T-helper 1 cell treated with Interleukin-12 subunit alpha and Interleukin-12 subunit beta and Interleukin-4 antibody, amounts not matched to agents 30 μg/mL and 1 μg/mL, for 36 hours (primary cell): ENCODE data around the gene NEDD4.
"Not testable (repeated sequence)": the region's sequence is repeated elsewhere in the genome, so short reads cannot be mapped to it uniquely, and the experiment has no call there.

Experiments
- H3K27ac Mint-ChIP-seq: one replicate; pipeline ENCODE4 v1.8.0; 2021; ENCODE audit warnings: mild to moderate bottlenecking, mixed read lengths
- H3K27me3 Mint-ChIP-seq: one replicate; pipeline ENCODE4 v1.8.0; 2021; ENCODE audit warnings: low read depth, mixed read lengths
- H3K36me3 Mint-ChIP-seq: one replicate; pipeline ENCODE4 v1.8.0; 2021; ENCODE audit warnings: low read depth, mixed read lengths
- H3K4me1 Mint-ChIP-seq: one replicate; pipeline ENCODE4 v1.8.0; 2021; ENCODE audit warnings: low read depth, mixed read lengths
- H3K4me3 Mint-ChIP-seq: one replicate; pipeline ENCODE4 v1.8.0; 2021; ENCODE audit warnings: mild to moderate bottlenecking, moderate library complexity, mixed read lengths
- H3K9me3 Mint-ChIP-seq: one replicate; pipeline ENCODE4 v1.8.0; 2021; ENCODE audit warnings: mixed read lengths

The NEDD4 gene

DNA sequence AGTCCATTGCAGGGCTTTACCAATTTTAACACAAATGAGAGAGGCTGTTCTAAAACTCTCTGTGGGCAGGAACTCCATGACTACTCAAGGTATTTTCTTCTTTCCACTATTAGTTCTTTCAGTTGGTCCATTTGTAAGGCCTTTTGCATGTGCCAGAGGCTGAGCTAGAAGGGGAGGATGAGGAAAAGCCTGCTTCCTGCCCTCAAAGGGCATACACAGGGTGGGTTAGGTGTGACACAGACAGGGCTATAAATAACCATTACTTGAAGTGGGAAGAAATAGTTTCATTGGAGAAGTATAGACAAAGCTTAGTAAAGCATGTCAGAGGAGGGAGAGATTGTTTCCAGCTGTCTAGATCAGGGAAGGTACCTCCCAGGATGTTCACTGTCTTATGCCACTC lies 198.4 kb downstream of the NEDD4 start:
- H3K4me1 Mint-ChIP-seq, result peaks cover 2% of the 10 kb centered on the region
- H3K4me3 Mint-ChIP-seq, result no peak overlapping the region
- no peaks in the 10 kb centered on the region for H3K36me3 Mint-ChIP-seq
- H3K27me3 Mint-ChIP-seq, result peaks cover 13% of the 10 kb centered on the region
- peaks cover 8% of the 10 kb centered on the region for H3K9me3 Mint-ChIP-seq
- H3K27ac Mint-ChIP-seq, result no peak overlapping the region

DNA sequence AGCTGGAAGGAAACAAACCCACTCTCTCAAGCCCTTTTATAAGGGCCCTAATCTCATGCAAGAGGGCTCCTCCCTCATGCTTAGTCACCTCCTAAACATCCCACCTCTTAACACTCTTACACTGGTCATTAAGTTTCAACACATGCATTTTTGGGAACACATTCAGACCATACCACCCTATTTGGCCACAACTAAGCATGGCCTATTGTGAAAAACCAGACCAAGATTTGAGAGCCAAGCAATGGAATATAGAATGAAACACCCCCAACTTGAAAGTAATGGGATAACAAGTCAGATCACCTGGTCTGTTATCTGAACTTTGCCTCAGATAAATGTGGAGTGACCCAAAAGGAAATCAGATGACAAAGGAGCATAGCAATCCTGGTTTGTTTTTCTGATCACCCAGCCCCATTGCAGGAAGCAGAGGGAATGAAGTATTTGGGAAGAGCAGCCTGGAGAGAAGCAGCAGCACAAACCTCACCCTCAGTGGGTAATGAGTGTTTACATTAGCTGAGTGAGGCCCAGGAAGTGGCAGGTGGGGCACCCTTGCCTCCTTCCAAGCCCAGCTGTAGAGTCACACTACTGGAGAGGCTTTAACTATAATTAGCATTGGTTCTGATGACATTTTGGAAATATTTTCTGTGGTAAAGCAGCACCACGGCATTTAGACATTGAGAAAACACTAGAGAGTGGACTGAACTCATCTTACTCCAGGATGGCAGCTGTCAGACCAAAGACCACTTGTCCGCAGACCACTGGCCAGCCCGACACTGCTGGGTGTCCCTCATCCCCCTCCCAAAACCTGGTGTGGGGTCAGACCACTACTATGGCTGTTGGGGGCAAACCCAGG lies 201.6 kb downstream of the NEDD4 start:
- Mint-ChIP-seq H3K4me3 (no peak overlapping the region), H3K9me3 (peaks cover 8% of the 10 kb centered on the region), H3K27ac (no peak overlapping the region), H3K4me1 (no peaks in the 10 kb centered on the region), H3K27me3 (peaks cover 4% of the 10 kb centered on the region), H3K36me3 (no peaks in the 10 kb centered on the region)

DNA sequence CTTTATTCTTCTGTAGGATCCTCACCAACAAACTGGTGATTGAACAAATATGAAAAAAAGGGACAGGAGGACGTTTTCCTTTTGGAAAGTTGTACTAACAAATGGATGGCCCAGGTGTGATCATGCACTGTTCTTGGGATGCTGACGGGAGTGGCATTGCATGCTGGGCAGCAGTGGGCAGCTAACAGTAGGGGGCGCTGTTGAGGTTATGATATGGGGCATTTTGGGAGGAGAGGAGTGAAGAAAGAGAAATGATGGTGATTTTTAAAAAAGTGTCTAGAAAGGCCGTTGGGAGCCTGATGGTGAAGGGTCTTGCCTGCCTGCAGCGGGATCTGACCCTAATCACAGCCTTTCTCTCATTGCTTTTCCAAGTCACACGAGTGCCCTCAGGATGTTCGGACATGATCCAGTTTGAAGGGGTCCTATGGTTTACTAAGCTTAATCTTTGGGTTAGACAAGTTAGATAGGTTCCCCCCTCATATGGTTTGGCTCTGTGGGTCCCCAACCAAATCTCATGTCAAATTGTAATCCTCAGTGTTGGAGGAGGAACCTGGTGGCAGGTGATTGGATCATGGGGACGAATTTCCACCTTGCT lies 204.2 kb downstream of the NEDD4 start:
- Mint-ChIP-seq H3K36me3 (no peaks in the 10 kb centered on the region), H3K27me3 (peaks cover 3% of the 10 kb centered on the region), H3K4me3 (peak overlapping the region; percentile 6), H3K27ac (no peak overlapping the region), H3K4me1 (no peaks in the 10 kb centered on the region), H3K9me3 (peaks cover 4% of the 10 kb centered on the region)

DNA sequence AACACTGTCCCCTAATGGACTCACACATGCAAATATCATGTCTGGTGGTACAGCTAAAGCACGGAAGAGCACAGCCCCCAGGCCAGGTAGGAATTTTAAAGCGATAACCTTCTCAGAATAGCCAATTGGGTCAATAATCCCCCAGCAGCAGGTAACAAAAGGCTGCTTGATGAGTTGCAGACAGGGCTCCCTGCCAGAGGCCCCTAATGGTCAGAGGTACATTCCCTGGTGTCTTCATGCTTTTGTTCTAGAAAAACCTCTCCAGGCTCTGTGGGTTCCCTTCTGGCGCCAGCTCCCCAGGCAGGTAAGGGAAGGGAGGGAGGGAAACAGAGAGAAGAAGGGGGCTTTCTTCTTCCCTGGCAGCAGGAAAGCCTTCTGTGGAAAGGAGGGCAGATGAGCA lies 207.1 kb downstream of the NEDD4 start:
- Mint-ChIP-seq H3K27me3 (peaks cover 11% of the 10 kb centered on the region), H3K27ac (no peak overlapping the region), H3K4me3 (no peak overlapping the region), H3K4me1 (no peaks in the 10 kb centered on the region), H3K36me3 (no peaks in the 10 kb centered on the region), H3K9me3 (no peaks in the 10 kb centered on the region)

DNA sequence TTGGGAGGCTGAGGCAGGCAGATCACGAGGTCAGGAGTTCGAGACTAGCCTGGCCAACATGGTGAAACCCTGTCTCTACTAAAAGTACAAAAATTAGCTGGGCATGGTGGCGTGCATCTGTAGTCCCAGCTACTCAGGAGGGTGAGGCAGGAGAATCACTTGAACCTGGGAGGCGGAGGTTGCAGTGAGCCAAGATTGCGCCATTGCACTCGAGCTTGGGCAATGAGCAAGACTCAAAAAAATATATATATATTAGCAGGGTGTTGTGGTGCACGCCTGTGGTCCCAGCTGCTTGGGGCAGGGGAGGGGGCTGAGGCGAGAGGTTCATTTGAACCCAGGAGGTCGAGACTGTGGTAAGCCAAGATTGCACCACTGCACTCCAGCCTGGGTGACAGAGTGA lies 207.8 kb downstream of the NEDD4 start:
- H3K9me3 Mint-ChIP-seq, H3K36me3 Mint-ChIP-seq, H3K4me3 Mint-ChIP-seq, H3K27ac Mint-ChIP-seq, H3K4me1 Mint-ChIP-seq: not testable (repeated sequence)
- peaks cover 11% of the 10 kb centered on the region for H3K27me3 Mint-ChIP-seq

DNA sequence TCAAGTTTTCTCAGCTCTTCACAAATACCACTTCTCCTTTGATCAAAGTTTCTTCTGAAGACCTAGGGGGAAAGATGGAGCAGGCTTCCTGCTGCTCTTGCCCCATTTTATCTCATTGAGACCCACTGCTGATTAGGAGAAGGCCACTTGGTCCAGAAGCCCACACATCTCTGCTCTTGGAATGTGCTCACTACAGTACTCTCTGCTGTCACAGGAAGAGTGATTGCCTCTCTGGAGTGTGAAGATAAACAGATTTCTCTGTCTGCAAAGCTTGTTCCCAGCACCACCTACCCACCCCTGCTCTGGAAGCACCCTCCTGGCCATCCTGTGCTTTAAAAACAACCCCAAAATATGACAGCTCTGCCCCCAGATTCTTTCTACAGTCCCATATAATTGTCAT lies 209.1 kb downstream of the NEDD4 start:
- Mint-ChIP-seq H3K4me1 (no peaks in the 10 kb centered on the region), H3K27me3 (peaks cover 13% of the 10 kb centered on the region), H3K4me3 (no peak overlapping the region), H3K27ac (no peak overlapping the region), H3K36me3 (no peaks in the 10 kb centered on the region), H3K9me3 (no peaks in the 10 kb centered on the region)

DNA sequence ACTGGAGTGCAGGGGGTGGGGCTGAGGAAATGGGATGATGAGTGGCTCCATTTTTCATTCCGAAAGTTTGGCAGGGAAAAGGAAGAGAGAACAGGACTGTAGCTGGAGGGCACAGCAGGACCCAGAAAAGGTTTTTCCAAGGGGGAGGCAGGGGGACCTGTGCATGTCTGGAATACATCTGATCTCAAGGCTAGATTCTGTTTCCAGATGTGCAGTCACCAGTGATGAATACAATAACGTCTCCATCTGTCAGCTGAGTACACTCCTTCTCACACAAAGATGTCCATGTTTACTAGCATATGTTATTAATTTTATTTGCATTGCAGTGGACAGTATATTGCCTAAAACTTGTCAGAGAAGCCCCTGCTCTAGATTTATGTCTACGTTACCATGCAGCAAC lies 210.5 kb downstream of the NEDD4 start:
- Mint-ChIP-seq H3K27ac (no peak overlapping the region), H3K4me3 (no peak overlapping the region), H3K36me3 (no peaks in the 10 kb centered on the region), H3K27me3 (peaks cover 21% of the 10 kb centered on the region), H3K4me1 (no peaks in the 10 kb centered on the region), H3K9me3 (no peaks in the 10 kb centered on the region)

DNA sequence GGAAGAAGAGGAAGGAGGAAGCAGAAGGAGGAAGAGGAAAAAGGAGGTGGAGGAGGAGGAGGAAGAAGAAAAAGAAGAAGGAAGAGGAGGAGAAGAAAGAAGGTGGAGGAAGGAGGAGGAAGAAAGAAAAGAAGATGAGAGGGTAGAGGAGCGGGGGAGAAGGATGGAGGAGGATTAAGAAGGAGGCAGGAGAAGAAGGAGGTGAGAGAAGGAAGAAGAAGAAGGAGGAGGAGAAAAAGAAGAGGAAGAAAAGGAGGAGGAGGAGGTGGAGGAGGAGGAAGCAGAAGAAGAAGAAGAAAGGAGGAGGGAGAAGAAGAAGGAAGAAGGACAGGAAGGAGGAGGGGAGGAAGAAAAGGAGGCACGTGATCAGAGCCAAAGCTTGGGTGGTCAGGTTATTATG lies 213.1 kb downstream of the NEDD4 start:
- no peak overlapping the region for H3K27ac Mint-ChIP-seq
- H3K27me3 Mint-ChIP-seq, result peaks cover 31% of the 10 kb centered on the region
- no peaks in the 10 kb centered on the region for H3K36me3 Mint-ChIP-seq
- no peaks in the 10 kb centered on the region for H3K4me1 Mint-ChIP-seq
- H3K4me3 Mint-ChIP-seq, result no peak overlapping the region
- H3K9me3 Mint-ChIP-seq, result no peaks in the 10 kb centered on the region

DNA sequence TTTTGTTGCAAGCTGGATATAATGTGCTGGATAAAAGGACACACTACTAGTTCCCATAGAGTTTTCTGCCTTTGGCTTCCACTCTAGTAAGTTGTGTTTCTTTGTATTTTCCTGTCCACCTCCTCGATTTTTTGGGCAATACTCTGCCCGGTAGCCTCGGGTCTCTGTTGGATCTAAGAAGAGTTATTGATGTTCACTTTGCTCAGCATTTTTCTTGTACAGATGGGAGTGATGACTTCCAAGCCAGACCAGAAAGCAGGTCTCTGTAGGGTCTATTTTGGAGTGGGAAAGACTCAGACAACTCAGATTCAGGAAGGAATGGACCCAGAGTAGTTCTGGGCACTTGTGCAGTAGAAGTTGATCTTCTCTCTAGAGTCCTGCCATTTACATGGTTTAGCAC lies 214.5 kb downstream of the NEDD4 start:
- Mint-ChIP-seq H3K27me3 (peaks cover 32% of the 10 kb centered on the region), H3K27ac (no peak overlapping the region), H3K4me1 (no peaks in the 10 kb centered on the region), H3K9me3 (no peaks in the 10 kb centered on the region), H3K4me3 (no peak overlapping the region), H3K36me3 (no peaks in the 10 kb centered on the region)
